GM12801 (cell line): ENCODE data around the gene TSPAN32.

Source experiments
- CTCF ChIP-seq: IDR thresholded peaks from one replicate; pipeline ENCODE4 v1.5.1; 2011; ENCODE audit warnings: control low read depth; ENCODE audit not compliant: insufficient read length; ENCODE audit errors: extremely low read depth

TSPAN32 gene

GRCh38 chr11:2351701-2352100 is 49.9 kb downstream of the TSPAN32 start:
- no peak for TF ChIP-seq CTCF

- no peak for TF ChIP-seq CTCF
Measured at GRCh38 chr11:2352420-2352819, 50.6 kb downstream of the TSPAN32 start.

GRCh38 chr11:2355000-2355644 is 53.3 kb downstream of the TSPAN32 start:
- TF ChIP-seq CTCF = no peak

- no peak for TF ChIP-seq CTCF
Measured at GRCh38 chr11:2357246-2357645, 55.4 kb downstream of the TSPAN32 start.

- no peak for TF ChIP-seq CTCF
Measured at GRCh38 chr11:2358754-2359442, 57.1 kb downstream of the TSPAN32 start.

- no peak for TF ChIP-seq CTCF
Measured at GRCh38 chr11:2359557-2359956, 57.7 kb downstream of the TSPAN32 start.

- TF ChIP-seq CTCF = no peak
Measured at GRCh38 chr11:2360081-2360642, 58.3 kb downstream of the TSPAN32 start.
